Mesodermal cell (in vitro differentiated cells): Measurements from ENCODE around the gene ZFYVE9.
"Not testable (repeated sequence)": the region's sequence is repeated elsewhere in the genome, so short reads cannot be mapped to it uniquely, and the experiment has no call there.

ENCODE experiments used
- H3K27ac ChIP-seq: 2 replicates; pipeline ENCODE4 v1.7.0; 2013; ENCODE audit warnings: mild to moderate bottlenecking, low read depth, low read length, moderate library complexity; ENCODE audit not compliant: severe bottlenecking
- H3K36me3 ChIP-seq: 2 replicates; pipeline ENCODE4 v1.7.1; 2013; ENCODE audit warnings: mild to moderate bottlenecking, low read length, moderate library complexity; ENCODE audit not compliant: control insufficient read depth, insufficient read depth
- H3K4me1 ChIP-seq: one replicate; pipeline ENCODE4 v1.7.1; 2013; ENCODE audit warnings: mild to moderate bottlenecking, low read length; ENCODE audit not compliant: insufficient read depth, control insufficient read depth, poor library complexity, severe bottlenecking
- H3K4me3 ChIP-seq: 2 replicates; pipeline ENCODE4 v1.7.0; 2013; ENCODE audit warnings: low read length, control low read depth, mild to moderate bottlenecking; ENCODE audit not compliant: insufficient read depth, poor library complexity, severe bottlenecking; ENCODE audit errors: extremely low read depth
- H3K9me3 ChIP-seq: 2 replicates; pipeline ENCODE4 v1.7.1; 2013; ENCODE audit warnings: mild to moderate bottlenecking, low read length, moderate library complexity; ENCODE audit not compliant: control insufficient read depth
- WGBS, 2 experiments: methylation state at CpG; one replicate each; pipeline ENCODE4 v1.1.5; 2013; ENCODE audit warnings: missing lambda C conversion rate in 2 of 2; ENCODE audit not compliant: insufficient coverage in 2 of 2; 5-methylcytosine and 5-hydroxymethylcytosine counted together

The ZFYVE9 gene

DNA sequence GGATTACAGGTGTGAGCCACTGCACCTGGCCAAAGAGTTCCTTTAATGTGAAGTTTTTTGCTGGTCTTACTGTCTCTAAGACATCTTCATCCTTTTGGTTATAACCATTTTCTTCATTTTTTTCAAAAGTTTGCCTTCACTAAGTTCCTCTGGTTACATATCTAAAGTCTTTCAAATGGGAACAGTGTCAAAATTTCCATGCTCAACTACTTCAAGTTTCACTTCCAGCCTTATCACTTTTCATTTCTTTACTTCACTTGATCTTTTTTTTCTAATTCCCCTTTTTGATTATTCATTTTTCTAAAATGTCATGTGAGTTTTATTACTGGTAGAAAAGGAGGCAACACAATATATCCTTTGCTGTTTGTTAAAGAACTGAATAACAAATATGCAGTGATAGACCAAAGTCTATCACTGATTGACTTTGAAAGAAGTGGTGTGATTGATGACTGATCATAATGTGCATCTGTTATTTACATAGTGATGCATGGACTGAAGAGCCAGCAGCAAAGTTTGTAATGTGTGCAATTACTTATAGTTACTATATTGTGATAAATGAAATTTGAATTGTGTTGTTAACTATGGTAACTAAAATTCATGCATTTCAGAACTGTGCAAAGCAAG lies 16.0 kb upstream of the ZFYVE9 start:
- Histone ChIP-seq H3K4me1 (no peaks in the 10 kb centered on the region), H3K4me3 (no peak overlapping the region), H3K36me3 (no peaks in the 10 kb centered on the region), H3K27ac (no peak overlapping the region), H3K9me3 (no peaks in the 10 kb centered on the region)

DNA sequence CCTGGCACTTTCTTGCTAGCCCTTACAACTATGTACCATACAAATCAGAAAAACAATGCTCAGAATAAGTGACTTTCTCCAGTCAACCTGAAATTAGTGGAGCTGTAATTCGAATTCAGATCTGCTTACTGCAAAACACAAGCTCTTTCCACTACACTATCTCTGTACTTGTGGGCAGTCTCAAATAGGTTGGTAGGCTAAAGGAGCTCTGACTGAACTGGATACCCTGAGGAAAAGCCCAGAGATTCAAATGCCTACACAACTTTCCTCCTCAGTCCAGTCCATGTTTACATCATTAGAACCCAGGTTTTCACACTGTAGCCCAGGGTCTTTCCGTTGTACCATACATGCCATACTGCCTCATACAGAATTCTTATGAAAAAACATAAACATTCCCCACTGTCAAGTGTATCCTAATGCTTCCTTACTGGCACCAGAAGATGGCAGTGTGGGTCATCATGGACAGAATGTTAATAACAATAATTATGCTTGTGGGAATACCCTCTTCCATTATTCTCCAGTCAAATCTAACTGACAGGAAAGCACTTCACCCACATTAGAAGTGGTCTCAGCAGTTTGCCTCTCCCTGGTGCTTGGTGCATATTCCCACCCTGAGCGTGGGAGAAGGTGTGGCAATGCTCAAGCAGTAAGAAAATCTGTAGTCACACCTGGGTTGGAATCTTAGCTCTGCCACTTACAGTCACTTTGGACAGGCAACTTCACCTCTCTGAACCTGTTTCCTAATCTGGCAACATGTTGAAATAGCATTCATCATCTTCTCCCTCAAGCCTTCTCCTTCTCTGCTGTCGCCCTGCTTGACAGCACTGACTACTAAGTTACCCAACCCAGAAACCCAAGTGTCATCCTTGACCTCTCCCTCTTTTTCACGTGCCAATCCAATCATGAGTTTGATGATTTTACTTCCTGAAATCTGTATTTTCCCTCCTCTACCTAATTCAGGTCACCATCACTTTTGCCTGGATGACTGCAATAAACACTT lies 14.4 kb upstream of the ZFYVE9 start:
- H3K27ac ChIP-seq, result no peak overlapping the region
- WGBS, 2 experiments, result 48 to 83% methylated on average over 3 to 5 of the region's 5 CpGs

DNA sequence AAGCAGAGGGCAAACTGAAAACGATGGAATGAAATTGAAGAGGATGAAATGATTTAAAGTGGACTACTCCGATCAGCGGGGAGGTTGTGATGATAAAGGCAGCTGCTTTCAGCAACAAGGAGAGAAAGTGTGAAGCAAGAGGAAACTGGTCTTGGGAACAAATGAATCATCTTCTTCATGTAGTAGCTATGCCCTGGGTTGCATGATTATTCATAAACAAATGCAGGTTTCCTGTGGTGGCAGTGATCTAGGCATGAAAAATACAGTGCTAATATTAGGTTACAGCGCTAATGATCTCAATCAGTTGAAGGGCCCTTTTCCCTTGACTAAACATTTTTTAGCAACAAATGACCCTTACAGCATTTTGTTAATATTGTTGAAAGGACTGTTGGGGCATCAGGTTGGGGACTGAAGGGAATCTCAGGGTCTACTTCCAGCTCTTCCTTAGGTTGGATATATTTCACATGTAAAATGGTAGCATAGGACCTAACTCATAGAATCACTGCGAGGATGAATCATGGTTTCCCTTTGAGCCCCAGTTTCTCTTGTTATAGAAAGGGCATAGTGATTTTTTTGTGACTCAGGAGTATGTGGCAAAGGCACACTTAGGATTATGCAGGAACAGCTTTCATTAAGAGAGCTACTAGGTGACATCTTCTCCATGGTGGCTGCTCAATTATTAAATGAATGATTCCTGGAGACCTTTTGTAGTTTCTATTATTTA lies 1.9 kb upstream of the ZFYVE9 start:
- WGBS, 2 experiments, result 82 to 88% methylated on average over 2 to 4 of the region's 5 CpGs
- no peaks in the 10 kb centered on the region for H3K36me3 ChIP-seq
- no peak overlapping the region for H3K27ac ChIP-seq
- no peaks in the 10 kb centered on the region for H3K4me1 ChIP-seq
- no peak overlapping the region for H3K4me3 ChIP-seq
- no peaks in the 10 kb centered on the region for H3K9me3 ChIP-seq

More for the DNA sequence above, 14.4 kb upstream of the ZFYVE9 start:
- Histone ChIP-seq H3K36me3 (no peaks in the 10 kb centered on the region), H3K4me3 (no peak overlapping the region), H3K9me3 (no peaks in the 10 kb centered on the region), H3K4me1 (no peaks in the 10 kb centered on the region)

- no peaks in the 10 kb centered on the region for H3K36me3 ChIP-seq
- H3K27ac ChIP-seq, result no peak overlapping the region
- no peaks in the 10 kb centered on the region for H3K9me3 ChIP-seq
- WGBS, 2 experiments, result no CpG with 5 or more reads among the region's 2 CpGs
- H3K4me1 ChIP-seq, result no peaks in the 10 kb centered on the region
- peak overlapping the region; percentile 71 for H3K4me3 ChIP-seq
These were observed 1.0 kb upstream of the ZFYVE9 start for GRCh38 chr1:52140633-52141512.

DNA sequence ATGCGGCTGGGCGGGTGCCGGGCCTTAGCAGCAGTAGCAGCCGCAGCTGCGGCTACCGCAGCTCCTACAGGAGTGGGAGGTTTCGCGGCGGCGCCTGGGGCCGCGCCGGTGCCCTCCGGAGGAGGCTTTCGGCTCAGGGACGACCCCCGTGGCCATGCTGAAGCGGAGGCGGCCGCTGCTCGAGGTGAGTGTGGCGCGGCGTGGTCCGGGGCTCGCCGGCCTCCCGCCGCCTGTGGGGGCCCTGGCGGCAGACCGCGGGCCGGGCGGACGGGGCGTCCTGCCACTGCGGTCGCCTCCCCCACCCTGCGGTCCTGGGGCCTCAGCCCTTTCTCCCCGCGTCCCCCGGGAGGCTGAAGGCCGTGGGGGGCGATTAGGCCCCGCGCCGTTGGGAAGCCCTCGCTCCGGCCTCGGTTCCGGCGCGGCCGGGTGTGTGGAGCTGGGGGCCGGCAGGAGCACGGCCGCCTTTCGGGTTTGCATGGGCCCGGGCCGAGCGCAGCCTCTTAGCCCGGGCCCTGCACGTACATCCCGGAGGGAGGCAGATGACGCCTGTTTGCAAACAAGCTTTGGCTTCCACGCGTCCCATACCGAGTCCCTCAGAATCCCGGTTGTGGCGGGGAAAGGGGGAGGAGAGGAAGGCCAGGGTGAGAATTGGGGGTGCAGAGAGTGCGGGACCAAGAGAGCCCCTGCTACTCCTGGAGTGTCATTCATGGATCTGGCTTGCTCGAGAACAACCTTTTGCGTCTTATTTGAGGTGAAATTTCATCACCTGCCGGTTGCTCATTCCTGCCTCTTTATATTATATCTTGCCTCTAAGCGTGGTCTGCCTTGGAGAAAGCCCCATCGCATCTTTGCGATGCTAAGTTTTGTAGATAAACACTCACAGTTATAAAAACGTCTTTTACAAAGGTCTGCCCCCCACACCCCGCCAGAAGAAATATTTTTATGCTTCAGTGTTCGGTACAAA lies 613 bp downstream of the ZFYVE9 start:
- Histone ChIP-seq H3K4me3 (peak overlapping the region; percentile 71), H3K36me3 (no peaks in the 10 kb centered on the region), H3K4me1 (no peaks in the 10 kb centered on the region), H3K9me3 (no peaks in the 10 kb centered on the region), H3K27ac (peak overlapping the region; percentile 86)
- 1% methylated on average over 42 to 59 of the region's 80 CpGs for WGBS, 2 experiments

DNA sequence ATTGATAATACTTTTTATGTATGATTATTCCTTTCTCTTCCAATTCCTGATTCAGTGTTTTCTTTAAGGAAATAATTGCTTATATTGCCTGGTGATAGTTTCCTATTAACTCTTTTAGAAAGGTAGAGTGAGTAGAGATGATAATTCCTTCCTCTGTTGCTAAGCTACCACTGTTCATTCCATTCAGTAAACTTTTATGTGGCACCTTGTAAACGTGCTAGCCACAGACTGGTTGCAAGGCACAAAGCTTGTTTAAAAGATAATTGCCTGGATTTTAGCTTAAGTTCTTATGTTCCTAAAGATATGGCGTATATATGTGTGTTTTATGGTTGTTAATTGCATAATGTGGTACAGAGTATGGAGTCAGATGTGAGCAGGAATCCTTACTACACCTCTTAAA lies 3.2 kb downstream of the ZFYVE9 start:
- Histone ChIP-seq H3K4me3 (no peak overlapping the region), H3K27ac (no peak overlapping the region), H3K36me3 (no peaks in the 10 kb centered on the region), H3K9me3 (no peaks in the 10 kb centered on the region), H3K4me1 (no peaks in the 10 kb centered on the region)
- 70 to 84% methylated on average over 1 to 2 of the region's 2 CpGs for WGBS, 2 experiments

GRCh38 chr1:52150445-52150844 lies 8.6 kb downstream of the ZFYVE9 start:
- H3K4me1 ChIP-seq, H3K27ac ChIP-seq, H3K4me3 ChIP-seq, H3K36me3 ChIP-seq, H3K9me3 ChIP-seq: not testable (repeated sequence)
- WGBS, 2 experiments, result 92 to 95% methylated on average over 8 to 9 of the region's 11 CpGs

- WGBS, 2 experiments, result no CpG with 5 or more reads among the region's 1 CpG
- Histone ChIP-seq H3K4me3 (no peak overlapping the region), H3K27ac (no peak overlapping the region), H3K4me1 (no peaks in the 10 kb centered on the region), H3K36me3 (no peaks in the 10 kb centered on the region), H3K9me3 (no peaks in the 10 kb centered on the region)
These were observed 9.1 kb downstream of the ZFYVE9 start for GRCh38 chr1:52150946-52151345.

DNA sequence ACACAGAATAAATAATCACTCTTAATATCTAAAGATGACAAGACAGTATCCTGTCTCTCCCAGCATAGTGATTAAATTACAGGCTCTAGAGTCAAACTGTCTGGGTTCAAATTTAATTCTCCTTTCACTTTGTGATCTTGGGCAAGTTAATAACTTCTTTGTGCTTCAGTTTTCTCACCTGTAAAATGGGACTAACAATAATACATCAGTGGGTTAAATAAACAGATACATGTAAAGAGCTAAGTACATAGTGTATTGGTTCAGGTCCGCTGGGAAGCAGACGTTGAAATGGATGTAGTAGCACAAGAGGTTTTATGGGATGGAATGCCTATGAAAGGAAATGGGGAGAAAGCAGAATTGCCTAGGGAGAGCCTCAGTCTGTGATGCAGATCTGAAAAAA lies 10.7 kb downstream of the ZFYVE9 start:
- WGBS, 2 experiments, result 77 to 100% methylated on average over 2 of the region's 2 CpGs
- no peaks in the 10 kb centered on the region for H3K4me1 ChIP-seq
- no peaks in the 10 kb centered on the region for H3K36me3 ChIP-seq
- H3K4me3 ChIP-seq, result no peak overlapping the region
- H3K9me3 ChIP-seq, result peaks cover 1% of the 10 kb centered on the region
- H3K27ac ChIP-seq, result no peak overlapping the region
